ENCODE results near the gene NPB.

NPB gene

GRCh38 chr17:81866440-81867169, 35.4 kb upstream of the NPB start:
- no peak for TF ChIP-seq CTCF (conservative IDR thresholded peaks at IDR 0.05; ENCODE audit: low read depth)
- no peak for DNase-seq (ENCODE audit: low spot score)
- CTCF ChIA-PET: no interaction called here
- POLR2A ChIA-PET (ENCODE audit: low non-redundant PET): interaction anchor here (0.7 kb wide), 1 partner anchor 12 kb away, joined by 3 read pairs; no protein-coding TSS in a partner anchor
- H3K27ac ChIP-seq: peak overlapping the region; percentile 97

GRCh38 chr17:81867170-81867990, 34.7 kb upstream of the NPB start:
- TF ChIP-seq CTCF (conservative IDR thresholded peaks at IDR 0.05; ENCODE audit: low read depth): no peak
- DNase-seq (ENCODE audit: low spot score): no peak
- POLR2A ChIA-PET (ENCODE audit: low non-redundant PET): no interaction called here
- peak overlapping the region; percentile 97 for H3K27ac ChIP-seq
- CTCF ChIA-PET: interaction anchor here (0.6 kb wide), 1 partner anchor 547 kb away, joined by 3 read pairs; no protein-coding TSS in a partner anchor

- no peak for TF ChIP-seq CTCF (conservative IDR thresholded peaks at IDR 0.05; ENCODE audit: low read depth)
- POLR2A ChIA-PET (ENCODE audit: low non-redundant PET): no interaction called here
- H3K27ac ChIP-seq: peak overlapping the region; percentile 97
- no peak for DNase-seq (ENCODE audit: low spot score)
- CTCF ChIA-PET: interaction anchor here (0.6 kb wide), 1 partner anchor 548 kb away, joined by 3 read pairs; no protein-coding TSS in a partner anchor
Observed at GRCh38 chr17:81867991-81868673, 33.9 kb upstream of the NPB start.

- DNase-seq (ENCODE audit: low spot score): peak; percentile 81
- peak overlapping the region; percentile 97 for H3K27ac ChIP-seq
- ChIA-PET CTCF (interaction anchor here (0.6 to 1.5 kb wide), 4 partner anchors 8 to 147 kb away, joined by 3 to 5 read pairs (median 4); partner anchors contain the start of gene P4HB), POLR2A (ENCODE audit: low non-redundant PET) (interaction anchor here (0.5 to 0.8 kb wide), 2 partner anchors 16 to 24 kb away, joined by 3 to 4 read pairs; no protein-coding TSS in a partner anchor)
- TF ChIP-seq CTCF (conservative IDR thresholded peaks at IDR 0.05; ENCODE audit: low read depth): no peak
Observed at GRCh38 chr17:81868674-81869220, 33.3 kb upstream of the NPB start.

GRCh38 chr17:81869221-81870130, 32.6 kb upstream of the NPB start:
- no peak for DNase-seq (ENCODE audit: low spot score)
- H3K27ac ChIP-seq: peak overlapping the region; percentile 97
- ChIA-PET CTCF (interaction anchor here (0.6 to 1.5 kb wide), 8 partner anchors 9 to 272 kb away, joined by 3 to 5 read pairs (median 3); partner anchors contain the start of gene P4HB), POLR2A (ENCODE audit: low non-redundant PET) (interaction anchor here (0.5 to 0.8 kb wide), 3 partner anchors 8 to 23 kb away, joined by 3 to 4 read pairs (median 3); no protein-coding TSS in a partner anchor)
- TF ChIP-seq CTCF (conservative IDR thresholded peaks at IDR 0.05; ENCODE audit: low read depth): peak; percentile 98

Data from RWPE1 (cell line).